ENCODE measurements around the gene ING4. TPM values are rescaled to one million over a fixed set of nuclear protein-coding genes. Genes with fewer than 3 reads are reported as not detected.

Gene ING4
- total RNA-seq, 2 donors from 2014 or later: 75.5 to 78.9 TPM

DNA sequence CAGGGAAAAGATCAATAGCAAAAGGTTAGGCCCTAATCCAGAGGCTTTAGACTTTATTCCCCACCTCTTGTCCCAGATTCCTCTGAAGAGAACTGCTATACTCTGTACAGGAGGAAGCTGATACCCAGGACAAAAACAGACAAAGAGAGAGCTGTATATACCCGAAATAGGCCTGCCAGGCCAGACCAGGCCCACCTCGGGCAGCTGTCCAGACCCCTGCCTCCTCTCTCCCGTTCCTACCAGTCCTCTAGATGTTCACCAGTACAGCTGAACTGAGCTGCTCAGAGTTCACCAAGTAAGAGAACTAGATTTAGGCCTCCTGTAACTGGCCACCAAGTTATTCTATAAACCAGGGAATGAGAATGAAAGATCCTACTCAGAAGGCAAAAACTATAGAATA, 60.4 kb downstream of the ING4 start:
- TF ChIP-seq POLR2AphosphoS5 (IDR thresholded peaks at IDR 0.05) (no peak), POLR2A (IDR thresholded peaks at IDR 0.05) (no peak), CTCF (IDR thresholded peaks at IDR 0.05) (no peak)
- H3K36me3 ChIP-seq: peaks cover 18 to 37% of the 10 kb centered on the region in 2 donors
- peak overlapping the region in 1 of 2 donors; percentile 54 for H3K27ac ChIP-seq
- DNase-seq (ENCODE audit: low spot score): no peak
- WGBS: 31% methylated on average over 3 of the region's 3 CpGs
- intact Hi-C loops (cut with DNase I): no loop called here
- peaks cover 23% of the 10 kb centered on the region for H3K4me1 ChIP-seq (replicated peaks)
- no peaks in the 10 kb centered on the region for H3K27me3 ChIP-seq (replicated peaks; ENCODE audit: insufficient read depth)
- no peak overlapping the region for H3K4me3 ChIP-seq
- no peaks in the 10 kb centered on the region for H3K9me3 ChIP-seq

Small RNA genes within 50 kb of the gene (small RNA-seq; reads per million reads assigned to genes)
- 0 reads per million in 2 donors for gene RNU6-781P

Other genes starting within 250 kb of the ING4 start
- gene CD27, start 218.2 kb downstream of the ING4 start, total RNA-seq: 1 to 10 TPM; 1.5 to 2.5 TPM
- gene TAPBPL, start 211.1 kb downstream of the ING4 start, total RNA-seq: 10 to 100 TPM; 31.6 to 39.9 TPM
- 1 to 10 TPM; 6.3 to 8.5 TPM for gene VAMP1, start 192.4 kb downstream of the ING4 start, total RNA-seq
- 10 to 100 TPM; 70.3 to 80.2 TPM for gene MRPL51, start 169.9 kb downstream of the ING4 start, total RNA-seq
- gene NCAPD2, start 169.0 kb downstream of the ING4 start, total RNA-seq: 10 to 100 TPM; 86.7 to 99.0 TPM
- gene GAPDH, start 128.6 kb downstream of the ING4 start, total RNA-seq: 1,000 to 10,000 TPM; 1,469 to 2,105 TPM
- 10 to 100 TPM in 1 of 2 donors, 1 to 10 TPM in 1; 4.8 to 22.9 TPM for gene IFFO1, start 107.1 kb downstream of the ING4 start, total RNA-seq
- 10 to 100 TPM; 14.5 to 42.9 TPM for gene NOP2, start 94.8 kb downstream of the ING4 start, total RNA-seq
- gene CHD4, start 55.7 kb downstream of the ING4 start, total RNA-seq: 100 to 1,000 TPM; 124 to 240 TPM
- 1 to 10 TPM in 1 of 2 donors, under 1 TPM in 1; 0.59 to 1.9 TPM for gene LPAR5, start 27.2 kb downstream of the ING4 start, total RNA-seq
- 10 to 100 TPM in 1 of 2 donors, 1 to 10 TPM in 1; 2.3 to 49.6 TPM for gene ACRBP, start 15.7 kb downstream of the ING4 start, total RNA-seq
- 10 to 100 TPM; 42.9 to 68.6 TPM for gene ZNF384, start 26.3 kb upstream of the ING4 start, total RNA-seq
- 1 to 10 TPM in 1 of 2 donors, not detected in 1; 3.1 TPM for gene PIANP, start 37.7 kb upstream of the ING4 start, total RNA-seq
- 10 to 100 TPM; 92.0 to 92.6 TPM for gene COPS7A, start 60.9 kb upstream of the ING4 start, total RNA-seq
- gene MLF2, start 90.0 kb upstream of the ING4 start, total RNA-seq: 100 to 1,000 TPM; 267 to 282 TPM
- gene PTMS, start 103.2 kb upstream of the ING4 start, total RNA-seq: 100 to 1,000 TPM; 285 to 339 TPM
- gene LAG3, start 109.4 kb upstream of the ING4 start, total RNA-seq: 10 to 100 TPM in 1 of 2 donors, under 1 TPM in 1; 0.73 to 13.1 TPM
- 1 to 10 TPM; 1.6 to 8.6 TPM for gene CD4, start 126.4 kb upstream of the ING4 start, total RNA-seq
- 1 to 10 TPM; 4.3 to 4.4 TPM for gene GPR162, start 158.7 kb upstream of the ING4 start, total RNA-seq
- gene P3H3, start 165.3 kb upstream of the ING4 start, total RNA-seq: 10 to 100 TPM; 25.7 to 28.8 TPM
- gene GNB3, start 177.8 kb upstream of the ING4 start, total RNA-seq: 1 to 10 TPM; 2.3 to 2.4 TPM
- gene CDCA3, start 188.2 kb upstream of the ING4 start, total RNA-seq: 10 to 100 TPM in 1 of 2 donors, 1 to 10 TPM in 1; 1.7 to 16.2 TPM
- 10 to 100 TPM; 58.3 to 84.1 TPM for gene USP5, start 189.0 kb upstream of the ING4 start, total RNA-seq
- gene TPI1, start 204.4 kb upstream of the ING4 start, total RNA-seq: 100 to 1,000 TPM; 404 to 443 TPM
- gene SPSB2, start 210.2 kb upstream of the ING4 start, total RNA-seq: 10 to 100 TPM; 12.7 to 23.5 TPM
- gene LRRC23, start 241.7 kb upstream of the ING4 start, total RNA-seq: 10 to 100 TPM; 15.9 to 25.3 TPM